GM18873 (cell line): ENCODE results near the gene CHDH.

Experiments
- ATAC-seq: cut with Tn5 transposase; IDR thresholded peaks from one replicate; pipeline ENCODE4 v1.9.1; 2021; ENCODE audit warnings: mild to moderate bottlenecking, moderate library complexity, moderate number of reproducible peaks; ENCODE audit not compliant: unreplicated experiment, low FRiP score

Gene CHDH, protein sequence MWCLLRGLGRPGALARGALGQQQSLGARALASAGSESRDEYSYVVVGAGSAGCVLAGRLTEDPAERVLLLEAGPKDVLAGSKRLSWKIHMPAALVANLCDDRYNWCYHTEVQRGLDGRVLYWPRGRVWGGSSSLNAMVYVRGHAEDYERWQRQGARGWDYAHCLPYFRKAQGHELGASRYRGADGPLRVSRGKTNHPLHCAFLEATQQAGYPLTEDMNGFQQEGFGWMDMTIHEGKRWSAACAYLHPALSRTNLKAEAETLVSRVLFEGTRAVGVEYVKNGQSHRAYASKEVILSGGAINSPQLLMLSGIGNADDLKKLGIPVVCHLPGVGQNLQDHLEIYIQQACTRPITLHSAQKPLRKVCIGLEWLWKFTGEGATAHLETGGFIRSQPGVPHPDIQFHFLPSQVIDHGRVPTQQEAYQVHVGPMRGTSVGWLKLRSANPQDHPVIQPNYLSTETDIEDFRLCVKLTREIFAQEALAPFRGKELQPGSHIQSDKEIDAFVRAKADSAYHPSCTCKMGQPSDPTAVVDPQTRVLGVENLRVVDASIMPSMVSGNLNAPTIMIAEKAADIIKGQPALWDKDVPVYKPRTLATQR

GRCh38 chr3:53846134-53846850 lies at the start of gene CHDH, which contains the start of gene IL17RB:
Gene CHDH (minus strand): TSS chr3:53846419. CDS start chr3:53824008, 22,411 bp downstream.
Gene IL17RB (plus strand): TSS chr3:53846568. CDS start chr3:53846589, 21 bp downstream.
- ATAC-seq: no peak

DNA sequence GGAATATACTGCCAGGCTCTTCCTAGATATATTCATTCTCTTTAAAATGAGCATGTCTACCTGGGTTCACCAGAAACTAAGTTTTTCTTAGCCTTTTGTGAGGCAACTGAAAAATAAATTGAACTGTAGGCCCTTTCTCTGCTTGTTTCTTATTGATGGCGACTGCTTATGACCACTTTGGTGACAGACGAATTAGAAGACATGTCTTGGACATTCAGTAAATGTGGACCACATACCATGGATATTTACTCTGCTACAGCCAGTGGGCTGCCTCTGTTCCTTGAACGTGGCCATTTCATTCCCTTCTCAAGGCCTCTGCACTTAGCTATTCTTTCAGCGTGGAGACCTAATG lies 46.0 kb upstream of the CHDH start:
- ATAC-seq: no peak

GRCh38 chr3:53891497-53892285 lies 45.5 kb upstream of the CHDH start, which contains the start of gene SELENOK:
Gene SELENOK (minus strand): TSS chr3:53891859.
- peak; percentile 97 for ATAC-seq

DNA sequence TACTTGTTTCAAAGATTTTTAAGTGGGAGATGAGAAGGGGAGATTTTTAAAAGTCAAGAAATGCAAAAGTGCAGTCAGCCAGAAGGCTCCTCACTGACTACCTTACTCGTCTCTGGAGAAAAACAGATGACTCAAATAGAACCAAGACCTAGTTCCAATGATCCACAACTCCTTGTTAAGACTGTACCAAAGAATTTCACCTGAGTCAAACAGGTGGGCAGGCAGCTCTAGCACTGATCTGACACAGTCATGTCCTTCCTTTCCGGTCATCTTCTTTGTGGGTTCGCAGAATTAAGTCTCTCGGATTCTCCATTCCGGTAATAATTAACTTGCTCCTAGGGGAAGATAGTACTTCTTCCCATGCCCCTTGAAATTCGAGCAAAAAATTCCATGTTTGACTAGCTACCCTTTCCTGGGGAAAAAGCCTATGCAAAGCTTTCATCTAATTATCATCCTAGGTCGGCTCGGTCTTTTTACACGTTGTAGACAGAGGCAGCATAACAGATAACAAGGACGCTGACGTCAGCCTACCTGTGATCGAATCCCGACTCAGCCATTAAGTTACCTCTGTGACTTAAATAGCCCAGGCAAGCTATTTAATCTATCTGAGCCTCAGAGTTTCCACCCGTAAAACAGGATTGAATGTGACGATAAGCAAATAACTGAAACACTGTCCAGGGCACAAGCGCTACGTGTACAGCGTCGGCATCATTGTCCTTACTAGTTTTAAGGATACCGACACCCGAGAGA lies 44.7 kb upstream of the CHDH start:
- ATAC-seq: no peak

DNA sequence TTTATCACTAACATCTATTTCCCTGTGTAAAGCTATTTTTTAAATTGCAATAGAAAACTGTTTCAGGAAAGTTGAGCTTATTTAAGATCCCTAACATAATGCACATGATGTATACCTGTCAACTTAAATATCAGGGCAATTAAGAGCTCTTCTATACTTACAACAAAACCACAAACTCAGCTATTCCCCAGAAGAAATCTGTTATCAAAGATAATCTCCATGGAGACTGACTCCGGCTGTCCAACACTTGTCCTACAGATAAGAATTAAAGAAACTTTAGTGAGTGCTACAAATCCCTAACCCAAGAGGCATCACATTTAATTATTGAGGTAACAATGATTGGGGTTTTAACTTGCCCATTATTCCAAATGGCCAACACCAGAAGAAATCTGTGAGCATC lies 42.0 kb upstream of the CHDH start:
- ATAC-seq: no peak

DNA sequence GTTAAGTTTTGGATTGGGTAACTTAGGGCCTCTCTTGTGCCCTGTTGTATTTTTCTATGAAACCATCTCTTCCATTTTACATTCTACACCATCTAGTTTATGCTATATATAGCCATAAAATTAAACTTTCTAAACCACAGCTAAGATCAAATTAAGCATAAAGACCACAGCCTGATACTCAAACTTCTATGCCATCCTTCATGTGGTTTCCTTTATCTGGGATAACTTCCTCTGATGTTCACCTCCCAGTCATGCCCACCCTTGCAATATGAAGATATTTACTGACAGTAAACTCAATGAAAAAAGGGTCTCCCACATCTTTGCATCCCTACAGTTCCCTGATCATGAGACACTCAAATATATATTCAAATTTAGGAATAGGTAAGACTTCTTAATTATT lies 41.2 kb upstream of the CHDH start:
- ATAC-seq: no peak

DNA sequence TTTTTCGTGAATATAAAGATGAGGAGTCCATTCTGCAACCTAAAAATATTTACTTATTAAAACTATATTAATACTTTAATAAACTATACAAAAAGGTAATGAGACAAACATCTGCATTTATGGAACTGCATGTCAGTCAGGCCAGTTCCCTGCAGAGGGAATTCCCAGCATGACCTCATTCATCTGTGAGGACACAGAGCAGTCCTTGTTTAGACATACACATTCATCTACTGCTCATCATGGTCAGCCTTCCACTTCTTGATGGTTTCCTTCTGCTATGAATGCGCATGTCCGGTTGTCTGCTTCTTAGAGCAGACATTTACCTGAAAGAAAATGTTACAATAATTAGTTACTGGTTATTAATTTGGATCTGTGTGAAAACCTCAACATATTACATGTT lies 39.0 kb upstream of the CHDH start:
- peak; percentile 36 for ATAC-seq

DNA sequence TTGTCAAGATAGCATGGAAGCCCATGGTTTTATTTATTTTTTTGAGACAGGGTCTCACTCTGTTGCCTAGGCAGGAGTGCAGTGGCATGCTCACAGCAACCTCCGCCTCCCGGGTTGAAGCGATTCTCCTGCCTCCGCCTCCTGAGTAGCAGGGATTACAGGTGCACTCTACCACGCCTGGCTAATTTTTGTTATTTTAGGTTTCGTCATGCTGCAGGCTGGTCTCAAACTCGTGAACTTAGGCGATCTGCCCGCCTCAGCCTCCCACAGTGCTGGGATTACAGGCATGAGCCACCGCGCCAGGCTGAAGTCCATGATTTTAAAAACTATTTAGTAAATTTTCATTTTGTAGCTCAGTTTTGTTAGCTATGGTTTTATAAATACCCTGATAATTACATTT lies 38.4 kb upstream of the CHDH start:
- ATAC-seq: no peak

DNA sequence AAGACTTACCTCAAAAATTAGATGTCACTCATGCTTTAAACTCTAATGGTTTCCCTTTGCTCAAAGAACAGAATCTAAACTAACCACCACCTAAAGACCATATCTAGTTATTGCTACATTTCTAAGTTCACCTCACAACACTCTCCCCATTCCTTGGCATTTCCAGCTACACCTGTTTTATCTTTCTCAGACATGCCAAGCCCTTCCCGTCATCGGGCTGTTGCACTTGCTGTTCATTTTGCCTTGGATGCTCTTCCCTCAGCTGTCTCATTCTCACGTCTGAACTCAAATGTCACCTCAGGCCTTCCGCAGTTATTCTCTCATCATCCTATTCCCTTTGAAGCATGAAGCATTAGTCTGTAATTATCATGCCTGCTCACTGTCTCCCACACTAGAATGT lies 36.8 kb upstream of the CHDH start:
- ATAC-seq: no peak

DNA sequence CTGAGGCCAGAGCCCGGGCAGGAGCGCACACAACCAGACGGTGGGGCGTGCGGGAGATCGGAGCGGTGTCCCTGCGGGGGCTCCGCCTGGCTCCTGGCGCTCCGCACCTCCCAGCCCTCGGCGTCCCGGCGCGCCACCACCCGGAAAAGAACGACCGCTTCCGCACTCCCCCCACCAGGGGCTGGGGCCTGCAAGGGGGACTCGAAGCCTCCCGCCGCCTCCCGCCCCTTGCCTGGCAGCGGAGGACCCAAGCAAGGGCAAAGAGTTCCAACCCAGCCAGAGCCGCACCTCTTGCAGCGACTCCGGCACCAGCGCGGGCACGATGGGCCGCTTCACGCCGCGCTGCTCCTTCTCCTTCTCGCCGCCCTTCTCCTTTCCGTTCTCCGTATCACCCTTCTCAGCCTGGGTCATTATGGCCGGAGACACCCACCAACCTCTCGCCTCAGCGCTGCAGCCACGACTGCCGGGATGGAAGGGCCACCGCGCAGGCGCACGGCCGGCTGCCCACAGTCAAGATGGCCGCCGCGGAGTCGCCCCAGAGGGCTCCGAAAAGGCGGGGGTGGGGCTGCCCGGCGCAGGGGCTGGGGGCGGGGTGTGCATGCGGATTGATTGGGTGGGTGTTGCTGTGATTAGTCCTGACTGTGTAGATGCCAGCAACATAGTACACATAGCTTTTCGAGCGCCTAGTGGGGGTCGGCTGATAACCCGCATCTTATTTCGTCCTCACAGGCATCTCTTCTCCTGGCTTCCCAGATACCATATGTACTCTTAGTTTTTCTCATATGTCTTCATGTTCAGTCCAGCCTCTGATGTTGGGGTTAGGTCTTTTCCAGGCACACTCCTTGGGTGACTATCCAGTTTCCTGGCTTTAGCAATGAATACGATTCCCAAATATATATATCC lies 35.7 kb upstream of the CHDH start, which contains the start of gene ACTR8:
ACTR8 (minus strand) TSS at position 462 of the 903 bp plus-strand sequence; CDS start at position 411, 51 bp downstream.
- peak; percentile 45 for ATAC-seq

GRCh38 chr3:53880396-53881345 lies 34.5 kb upstream of the CHDH start:
- no peak for ATAC-seq

DNA sequence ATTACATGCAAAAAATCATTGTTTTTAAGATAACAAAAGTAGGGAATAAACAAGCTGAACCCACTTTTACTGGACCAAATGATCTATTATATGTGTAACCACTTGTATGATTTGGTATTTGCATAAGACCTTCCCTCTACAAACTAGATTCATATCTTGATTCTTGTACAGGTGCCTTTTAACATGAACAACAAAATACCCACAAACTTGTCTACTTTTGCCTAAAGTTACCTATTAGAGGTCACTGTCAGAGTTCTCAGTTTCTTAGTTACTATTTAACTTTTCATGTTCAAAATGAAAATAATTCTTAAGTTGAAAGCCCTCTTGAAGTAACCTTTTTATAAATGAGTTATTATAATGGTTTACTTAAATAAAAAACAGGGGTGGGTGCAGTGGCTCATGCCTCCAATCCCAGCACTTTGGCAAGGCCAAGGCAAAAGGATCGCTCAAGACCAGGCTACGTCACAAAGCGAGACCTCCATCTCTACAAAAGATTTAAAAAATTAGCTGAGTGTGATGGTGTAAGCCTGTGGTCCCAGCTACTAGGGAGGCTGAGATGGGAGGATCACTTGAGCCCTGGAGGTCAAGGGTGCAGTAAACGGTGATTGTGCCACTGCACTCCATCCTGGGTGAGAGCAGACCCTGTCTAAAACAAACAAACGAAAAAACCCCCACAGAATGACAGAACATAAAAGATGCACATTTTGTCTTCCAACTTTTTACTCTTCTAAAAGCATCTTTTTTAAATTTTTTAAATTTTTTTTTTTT lies 19.7 kb upstream of the CHDH start:
- ATAC-seq: no peak

- ATAC-seq: no peak
Observed at GRCh38 chr3:53863145-53863544, 16.9 kb upstream of the CHDH start.

GRCh38 chr3:53862241-53862640 lies 16.0 kb upstream of the CHDH start:
- no peak for ATAC-seq

- ATAC-seq: no peak
Observed at GRCh38 chr3:53860196-53860595, 14.0 kb upstream of the CHDH start.

- no peak for ATAC-seq
Observed at GRCh38 chr3:53859178-53859577, 13.0 kb upstream of the CHDH start.
